Measurements from ENCODE around the gene NRDE2.

The NRDE2 gene

GRCh38 chr14:90362558-90362896, 30.8 kb upstream of the NRDE2 start:
- Histone ChIP-seq H3K27ac (replicated peaks) (no peak overlapping the region), H3K27me3 (ENCODE audit: insufficient read depth, poor library complexity, severe bottlenecking) (no peaks in the 10 kb centered on the region), H3K4me3 (replicated peaks; ENCODE audit: insufficient read depth, low read length) (no peak overlapping the region)
- no peak for DNase-seq (ENCODE audit: low read depth in 1 of 2, low spot score in 1 of 2)
- TF ChIP-seq CTCF (IDR thresholded peaks at IDR 0.05; ENCODE audit: insufficient read depth, low read length) (no peak), GABPA (IDR thresholded peaks at IDR 0.05; ENCODE audit: low read depth) (no peak), POLR2AphosphoS5 (IDR thresholded peaks at IDR 0.05; ENCODE audit: low read depth) (no peak), SPI1 (IDR thresholded peaks at IDR 0.05; ENCODE audit: borderline replicate concordance, low read depth) (no peak)
- TF ChIP-seq, protein P1, sequence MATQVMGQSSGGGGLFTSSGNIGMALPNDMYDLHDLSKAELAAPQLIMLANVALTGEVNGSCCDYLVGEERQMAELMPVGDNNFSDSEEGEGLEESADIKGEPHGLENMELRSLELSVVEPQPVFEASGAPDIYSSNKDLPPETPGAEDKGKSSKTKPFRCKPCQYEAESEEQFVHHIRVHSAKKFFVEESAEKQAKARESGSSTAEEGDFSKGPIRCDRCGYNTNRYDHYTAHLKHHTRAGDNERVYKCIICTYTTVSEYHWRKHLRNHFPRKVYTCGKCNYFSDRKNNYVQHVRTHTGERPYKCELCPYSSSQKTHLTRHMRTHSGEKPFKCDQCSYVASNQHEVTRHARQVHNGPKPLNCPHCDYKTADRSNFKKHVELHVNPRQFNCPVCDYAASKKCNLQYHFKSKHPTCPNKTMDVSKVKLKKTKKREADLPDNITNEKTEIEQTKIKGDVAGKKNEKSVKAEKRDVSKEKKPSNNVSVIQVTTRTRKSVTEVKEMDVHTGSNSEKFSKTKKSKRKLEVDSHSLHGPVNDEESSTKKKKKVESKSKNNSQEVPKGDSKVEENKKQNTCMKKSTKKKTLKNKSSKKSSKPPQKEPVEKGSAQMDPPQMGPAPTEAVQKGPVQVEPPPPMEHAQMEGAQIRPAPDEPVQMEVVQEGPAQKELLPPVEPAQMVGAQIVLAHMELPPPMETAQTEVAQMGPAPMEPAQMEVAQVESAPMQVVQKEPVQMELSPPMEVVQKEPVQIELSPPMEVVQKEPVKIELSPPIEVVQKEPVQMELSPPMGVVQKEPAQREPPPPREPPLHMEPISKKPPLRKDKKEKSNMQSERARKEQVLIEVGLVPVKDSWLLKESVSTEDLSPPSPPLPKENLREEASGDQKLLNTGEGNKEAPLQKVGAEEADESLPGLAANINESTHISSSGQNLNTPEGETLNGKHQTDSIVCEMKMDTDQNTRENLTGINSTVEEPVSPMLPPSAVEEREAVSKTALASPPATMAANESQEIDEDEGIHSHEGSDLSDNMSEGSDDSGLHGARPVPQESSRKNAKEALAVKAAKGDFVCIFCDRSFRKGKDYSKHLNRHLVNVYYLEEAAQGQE (IDR thresholded peaks at IDR 0.05; ENCODE audit: insufficient replicate concordance, low read depth) = no peak

DNA sequence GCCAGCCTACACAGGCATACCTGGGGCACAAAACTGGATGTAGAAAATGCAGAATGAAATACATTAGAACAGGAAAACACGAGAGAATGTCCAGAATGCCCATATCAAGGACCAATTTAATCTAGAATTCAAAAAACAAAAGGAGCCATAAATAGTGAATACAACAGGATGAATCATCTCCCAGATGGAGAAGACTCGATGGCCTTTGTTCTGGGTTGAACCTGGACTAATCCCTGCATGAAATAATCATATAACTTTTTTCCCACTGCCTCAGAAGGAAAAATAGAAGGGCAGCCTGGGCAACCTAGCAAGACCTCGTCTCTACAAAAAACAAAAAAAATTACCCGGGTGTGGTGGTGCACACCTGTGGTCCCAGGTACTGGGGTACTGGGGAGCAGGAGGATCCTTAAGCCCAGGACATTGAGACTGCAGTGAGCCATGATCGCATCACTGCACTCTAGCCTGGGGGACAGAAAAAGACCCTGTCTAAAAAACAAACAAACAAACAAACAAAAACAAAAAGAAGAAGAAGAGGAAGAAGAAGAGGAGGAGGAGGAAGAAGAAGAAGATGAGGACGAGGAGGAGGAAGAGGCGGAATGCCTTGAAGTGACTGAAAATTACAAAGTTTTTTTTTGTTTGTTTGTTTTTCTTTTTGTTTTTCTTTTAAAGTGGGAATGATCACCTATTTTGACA, 30.3 kb upstream of the NRDE2 start:
- H3K27me3 ChIP-seq (ENCODE audit: insufficient read depth, poor library complexity, severe bottlenecking) = no peaks in the 10 kb centered on the region
- no peak for DNase-seq (ENCODE audit: low read depth in 1 of 2, low spot score in 1 of 2)
- no peak overlapping the region for H3K4me3 ChIP-seq (replicated peaks; ENCODE audit: insufficient read depth, low read length)
- H3K27ac ChIP-seq (replicated peaks) = no peak overlapping the region
- TF ChIP-seq, protein P1 (IDR thresholded peaks at IDR 0.05; ENCODE audit: insufficient replicate concordance, low read depth) = no peak
- no peak for TF ChIP-seq POLR2AphosphoS5 (IDR thresholded peaks at IDR 0.05; ENCODE audit: low read depth)
- no peak for TF ChIP-seq CTCF (IDR thresholded peaks at IDR 0.05; ENCODE audit: insufficient read depth, low read length)
- no peak for TF ChIP-seq SPI1 (IDR thresholded peaks at IDR 0.05; ENCODE audit: borderline replicate concordance, low read depth)
- no peak for TF ChIP-seq GABPA (IDR thresholded peaks at IDR 0.05; ENCODE audit: low read depth)

DNA sequence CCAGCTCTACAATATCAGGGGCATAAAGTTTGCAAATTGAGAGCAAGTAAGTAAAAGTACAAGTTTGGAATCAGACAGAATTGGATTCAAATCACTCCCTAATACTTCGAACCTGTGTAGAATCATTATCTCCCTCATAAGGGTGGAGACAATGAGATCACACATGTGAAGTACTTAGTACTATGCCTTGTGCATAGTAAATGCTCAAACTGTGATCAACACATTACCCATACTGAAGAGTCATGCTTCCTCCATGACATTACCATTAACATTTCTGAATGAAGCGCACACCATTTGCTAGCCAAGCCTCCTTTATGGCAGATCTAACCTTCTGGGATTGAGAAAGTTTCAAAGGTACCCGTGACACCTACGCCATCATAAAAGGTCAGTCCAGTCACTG, 26.6 kb upstream of the NRDE2 start:
- H3K27me3 ChIP-seq (ENCODE audit: insufficient read depth, poor library complexity, severe bottlenecking) = no peaks in the 10 kb centered on the region
- TF ChIP-seq POLR2AphosphoS5 (IDR thresholded peaks at IDR 0.05; ENCODE audit: low read depth) = no peak
- TF ChIP-seq SPI1 (IDR thresholded peaks at IDR 0.05; ENCODE audit: borderline replicate concordance, low read depth) = no peak
- TF ChIP-seq, protein P1 (IDR thresholded peaks at IDR 0.05; ENCODE audit: insufficient replicate concordance, low read depth) = no peak
- no peak for TF ChIP-seq GABPA (IDR thresholded peaks at IDR 0.05; ENCODE audit: low read depth)
- TF ChIP-seq CTCF (IDR thresholded peaks at IDR 0.05; ENCODE audit: insufficient read depth, low read length) = no peak
- DNase-seq (ENCODE audit: low read depth in 1 of 2, low spot score in 1 of 2) = no peak

More for the DNA sequence above, 26.6 kb upstream of the NRDE2 start:
- Histone ChIP-seq H3K27ac (replicated peaks) (no peak overlapping the region), H3K4me3 (replicated peaks; ENCODE audit: insufficient read depth, low read length) (no peak overlapping the region)

All from HL-60 (cell line).